Nephron progenitor cell (in vitro differentiated cells): Measurements from ENCODE around the gene HYDIN.

Source experiments
- DNase-seq: peaks from one replicate; pipeline ENCODE4 v3.0.0; 2021
- H3K27ac Mint-ChIP-seq: 2 replicates; pipeline ENCODE4 v1.8.0; 2021; ENCODE audit warnings: mild to moderate bottlenecking, moderate library complexity, mixed read lengths
- H3K27me3 Mint-ChIP-seq: 2 replicates; pipeline ENCODE4 v1.8.0; 2021; ENCODE audit warnings: mild to moderate bottlenecking, low read depth, mixed read lengths; ENCODE audit not compliant: poor library complexity
- H3K36me3 Mint-ChIP-seq: 2 replicates; pipeline ENCODE4 v1.8.0; 2021; ENCODE audit warnings: low read depth, mixed read lengths
- H3K4me1 Mint-ChIP-seq: 2 replicates; pipeline ENCODE4 v1.8.0; 2021; ENCODE audit warnings: mixed read lengths
- H3K4me3 Mint-ChIP-seq: 2 replicates; pipeline ENCODE4 v1.8.0; 2021; ENCODE audit warnings: mild to moderate bottlenecking, moderate library complexity, mixed read lengths
- H3K9me3 Mint-ChIP-seq: 2 replicates; pipeline ENCODE4 v1.8.0; 2021; ENCODE audit warnings: mild to moderate bottlenecking, moderate library complexity, mixed read lengths
- CTCF ChIP-seq: fragments of 200-600 bp; sonication (generic); IDR thresholded peaks from 2 replicates; pipeline ENCODE4 v1.5.0; 2021; ENCODE audit warnings: antibody characterized with exemption

HYDIN gene

GRCh38 chr16:70789595-70790447 is 440.7 kb downstream of the HYDIN start:
- Mint-ChIP-seq H3K36me3 (peaks cover 6% of the 10 kb centered on the region), H3K4me1 (peaks cover 56% of the 10 kb centered on the region), H3K27me3 (peaks cover 8% of the 10 kb centered on the region), H3K9me3 (no peaks in the 10 kb centered on the region), H3K27ac (peak overlapping the region; percentile 97), H3K4me3 (peak overlapping the region; percentile 51)
- no peak for TF ChIP-seq CTCF
- DNase-seq = no peak

GRCh38 chr16:70788668-70789594 is 441.6 kb downstream of the HYDIN start:
- peaks cover 14% of the 10 kb centered on the region for H3K36me3 Mint-ChIP-seq
- H3K27ac Mint-ChIP-seq = peak overlapping the region; percentile 97
- peaks cover 4% of the 10 kb centered on the region for H3K27me3 Mint-ChIP-seq
- no peak for TF ChIP-seq CTCF
- no peaks in the 10 kb centered on the region for H3K9me3 Mint-ChIP-seq
- peak; percentile 57 for DNase-seq
- peak overlapping the region; percentile 41 for H3K4me3 Mint-ChIP-seq
- peaks cover 52% of the 10 kb centered on the region for H3K4me1 Mint-ChIP-seq

GRCh38 chr16:70786020-70786755 is 444.3 kb downstream of the HYDIN start:
- Mint-ChIP-seq H3K27ac (no peak overlapping the region), H3K36me3 (peaks cover 42% of the 10 kb centered on the region), H3K9me3 (no peaks in the 10 kb centered on the region), H3K27me3 (peaks cover 3% of the 10 kb centered on the region), H3K4me1 (peaks cover 42% of the 10 kb centered on the region), H3K4me3 (no peak overlapping the region)
- TF ChIP-seq CTCF = no peak
- DNase-seq = no peak

- no peak for DNase-seq
- Mint-ChIP-seq H3K36me3 (peaks cover 54% of the 10 kb centered on the region), H3K4me3 (no peak overlapping the region), H3K4me1 (peaks cover 30% of the 10 kb centered on the region), H3K27me3 (peaks cover 3% of the 10 kb centered on the region), H3K9me3 (no peaks in the 10 kb centered on the region), H3K27ac (no peak overlapping the region)
- TF ChIP-seq CTCF = no peak
Observed at GRCh38 chr16:70784692-70785555, 445.6 kb downstream of the HYDIN start.

GRCh38 chr16:70782237-70782636 is 448.3 kb downstream of the HYDIN start:
- no peak for TF ChIP-seq CTCF
- Mint-ChIP-seq H3K27me3 (peaks cover 3% of the 10 kb centered on the region), H3K4me1 (peaks cover 19% of the 10 kb centered on the region), H3K9me3 (no peaks in the 10 kb centered on the region), H3K36me3 (peaks cover 62% of the 10 kb centered on the region), H3K4me3 (no peak overlapping the region), H3K27ac (no peak overlapping the region)
- DNase-seq = no peak
